IMR-90 (cell line): Measurements from ENCODE around the gene RPS10.

ENCODE experiments used
- BHLHE40 ChIP-seq: fragments of 150-350 bp; IDR thresholded peaks from 2 replicates; pipeline ENCODE4 v1.6.1; 2016; ENCODE audit warnings: mild to moderate bottlenecking, low read depth, low read length
- CEBPB ChIP-seq: IDR thresholded peaks from 2 replicates; pipeline ENCODE4 v1.6.1; 2012; ENCODE audit warnings: low read depth, low read length, improper control_type of control experiment
- CHD1 ChIP-seq: IDR thresholded peaks from 2 replicates; pipeline ENCODE4 v1.6.1; 2012; ENCODE audit warnings: low read depth, low read length, improper control_type of control experiment
- FOS ChIP-seq: fragments of 150-350 bp; IDR thresholded peaks from 2 replicates; pipeline ENCODE4 v1.6.1; 2016; ENCODE audit warnings: low read depth, low read length
- MAZ ChIP-seq: IDR thresholded peaks from 2 replicates; pipeline ENCODE4 v1.6.1; 2012; ENCODE audit warnings: low read depth, mild to moderate bottlenecking, low read length, improper control_type of control experiment, moderate library complexity, borderline replicate concordance
- MXI1 ChIP-seq: IDR thresholded peaks from 2 replicates; pipeline ENCODE4 v1.6.1; 2012; ENCODE audit warnings: low read depth, mild to moderate bottlenecking, low read length, moderate library complexity, borderline replicate concordance
- NFE2L2 ChIP-seq: fragments of 150-350 bp; IDR thresholded peaks from 2 replicates; pipeline ENCODE4 v1.6.1; 2016; ENCODE audit warnings: low read depth, mild to moderate bottlenecking, low read length
- POLR2A ChIP-seq: IDR thresholded peaks from 2 replicates; pipeline ENCODE4 v1.6.1; 2012; ENCODE audit warnings: mild to moderate bottlenecking, low read depth, low read length
- RAD21 ChIP-seq: IDR thresholded peaks from 2 replicates; pipeline ENCODE4 v1.6.1; 2012; ENCODE audit warnings: low read length, improper control_type of control experiment
- RFX5 ChIP-seq: IDR thresholded peaks from 2 replicates; pipeline ENCODE4 v1.8.0; 2012; ENCODE audit warnings: low read depth, mild to moderate bottlenecking, low read length, moderate library complexity
- SMC3 ChIP-seq: fragments of 150-350 bp; IDR thresholded peaks from 2 replicates; pipeline ENCODE4 v1.6.1; 2016; ENCODE audit warnings: low read depth, mild to moderate bottlenecking, antibody characterized with exemption, low read length, moderate library complexity
- TF ChIP-seq, protein P1 (sequence below): conservative IDR thresholded peaks from 2 replicates; pipeline ENCODE4 v1.5.1; 2012; ENCODE audit warnings: mild to moderate bottlenecking, low read depth, low read length, improper control_type of control experiment
- TF ChIP-seq, protein P2 (sequence below): fragments of 150-350 bp; IDR thresholded peaks from 2 replicates; pipeline ENCODE4 v1.6.1; 2017; ENCODE audit warnings: mild to moderate bottlenecking, antibody characterized with exemption, low read length, low read depth
- TF ChIP-seq, protein P3 (sequence below): fragments of 150-350 bp; IDR thresholded peaks from 2 replicates; pipeline ENCODE4 v1.6.1; 2016; ENCODE audit warnings: low read depth, mild to moderate bottlenecking, low read length, moderate library complexity, borderline replicate concordance

DNA sequence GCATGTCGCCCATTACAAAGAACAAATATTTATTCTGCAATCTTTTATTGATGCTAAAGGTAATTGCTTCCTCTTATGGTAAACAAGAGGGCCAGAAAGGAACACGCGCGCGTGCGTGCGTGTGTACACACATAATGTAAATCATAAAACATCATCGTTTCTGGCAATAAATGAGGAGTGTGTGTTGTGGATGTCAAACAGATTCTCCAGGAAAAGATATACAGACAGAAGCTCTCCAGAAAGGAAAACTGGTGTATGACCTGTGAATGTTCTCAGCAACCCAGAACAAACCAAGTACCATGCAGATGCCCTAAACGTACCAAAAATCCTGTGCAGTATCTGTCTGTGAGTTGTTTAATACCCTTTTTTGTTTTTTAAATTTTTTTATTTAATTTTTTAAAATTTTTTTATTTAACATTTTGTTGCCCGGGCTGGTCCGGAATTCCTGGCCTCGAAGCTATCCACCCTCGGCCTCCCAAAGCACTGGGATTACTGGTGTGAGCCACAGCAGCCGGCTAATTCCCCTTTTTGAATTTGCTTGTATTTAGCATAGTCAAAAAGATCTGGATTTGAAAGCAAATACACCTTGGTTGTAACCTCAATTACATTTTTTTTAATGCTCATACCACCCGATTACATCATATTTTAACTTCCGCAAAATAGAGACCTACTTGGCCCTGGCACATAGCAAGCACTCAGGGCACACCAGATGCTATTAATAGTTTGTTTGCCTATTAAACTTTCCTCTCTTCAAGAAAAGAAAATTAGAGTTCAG, 32.5 kb downstream of the RPS10 start:
- TF ChIP-seq, protein P1, sequence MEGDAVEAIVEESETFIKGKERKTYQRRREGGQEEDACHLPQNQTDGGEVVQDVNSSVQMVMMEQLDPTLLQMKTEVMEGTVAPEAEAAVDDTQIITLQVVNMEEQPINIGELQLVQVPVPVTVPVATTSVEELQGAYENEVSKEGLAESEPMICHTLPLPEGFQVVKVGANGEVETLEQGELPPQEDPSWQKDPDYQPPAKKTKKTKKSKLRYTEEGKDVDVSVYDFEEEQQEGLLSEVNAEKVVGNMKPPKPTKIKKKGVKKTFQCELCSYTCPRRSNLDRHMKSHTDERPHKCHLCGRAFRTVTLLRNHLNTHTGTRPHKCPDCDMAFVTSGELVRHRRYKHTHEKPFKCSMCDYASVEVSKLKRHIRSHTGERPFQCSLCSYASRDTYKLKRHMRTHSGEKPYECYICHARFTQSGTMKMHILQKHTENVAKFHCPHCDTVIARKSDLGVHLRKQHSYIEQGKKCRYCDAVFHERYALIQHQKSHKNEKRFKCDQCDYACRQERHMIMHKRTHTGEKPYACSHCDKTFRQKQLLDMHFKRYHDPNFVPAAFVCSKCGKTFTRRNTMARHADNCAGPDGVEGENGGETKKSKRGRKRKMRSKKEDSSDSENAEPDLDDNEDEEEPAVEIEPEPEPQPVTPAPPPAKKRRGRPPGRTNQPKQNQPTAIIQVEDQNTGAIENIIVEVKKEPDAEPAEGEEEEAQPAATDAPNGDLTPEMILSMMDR, result no peak
- no peak for TF ChIP-seq CHD1
- TF ChIP-seq POLR2A, result no peak
- TF ChIP-seq, protein P2, sequence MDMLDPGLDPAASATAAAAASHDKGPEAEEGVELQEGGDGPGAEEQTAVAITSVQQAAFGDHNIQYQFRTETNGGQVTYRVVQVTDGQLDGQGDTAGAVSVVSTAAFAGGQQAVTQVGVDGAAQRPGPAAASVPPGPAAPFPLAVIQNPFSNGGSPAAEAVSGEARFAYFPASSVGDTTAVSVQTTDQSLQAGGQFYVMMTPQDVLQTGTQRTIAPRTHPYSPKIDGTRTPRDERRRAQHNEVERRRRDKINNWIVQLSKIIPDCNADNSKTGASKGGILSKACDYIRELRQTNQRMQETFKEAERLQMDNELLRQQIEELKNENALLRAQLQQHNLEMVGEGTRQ, result no peak
- TF ChIP-seq BHLHE40, result no peak
- TF ChIP-seq MXI1, result no peak
- TF ChIP-seq RFX5, result no peak
- no peak for TF ChIP-seq MAZ
- no peak for TF ChIP-seq FOS
- TF ChIP-seq, protein P3, sequence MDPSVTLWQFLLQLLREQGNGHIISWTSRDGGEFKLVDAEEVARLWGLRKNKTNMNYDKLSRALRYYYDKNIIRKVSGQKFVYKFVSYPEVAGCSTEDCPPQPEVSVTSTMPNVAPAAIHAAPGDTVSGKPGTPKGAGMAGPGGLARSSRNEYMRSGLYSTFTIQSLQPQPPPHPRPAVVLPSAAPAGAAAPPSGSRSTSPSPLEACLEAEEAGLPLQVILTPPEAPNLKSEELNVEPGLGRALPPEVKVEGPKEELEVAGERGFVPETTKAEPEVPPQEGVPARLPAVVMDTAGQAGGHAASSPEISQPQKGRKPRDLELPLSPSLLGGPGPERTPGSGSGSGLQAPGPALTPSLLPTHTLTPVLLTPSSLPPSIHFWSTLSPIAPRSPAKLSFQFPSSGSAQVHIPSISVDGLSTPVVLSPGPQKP, result no peak
- no peak for TF ChIP-seq CEBPB
- TF ChIP-seq RAD21, result no peak
- no peak for TF ChIP-seq SMC3
- no peak for TF ChIP-seq NFE2L2
